Keratinocyte (primary cell): ENCODE measurements around the gene TRPM2.
"Not testable (repeated sequence)": the region's sequence is repeated elsewhere in the genome, so short reads cannot be mapped to it uniquely, and the experiment has no call there.

Experiments used
- EZH2 ChIP-seq: IDR thresholded peaks from one replicate; pipeline ENCODE4 v1.6.1; 2012; ENCODE audit warnings: inconsistent platforms, mild to moderate bottlenecking, low read length, moderate library complexity
- TF ChIP-seq, protein P1 (sequence below), 3 experiments: IDR thresholded peaks in 1 of 3; conservative IDR thresholded peaks in 1 of 3; optimal IDR thresholded peaks in 1 of 3; 2 replicates in 2 of 3; 3 replicates in 1 of 3; pipeline versions ENCODE3 to v1.5.1; 2011; ENCODE audit warnings: low read length in 3 of 3, mild to moderate bottlenecking in 3 of 3, moderate library complexity in 2 of 3, control low read depth in 1 of 3, inconsistent platforms in 1 of 3; ENCODE audit not compliant: insufficient read depth in 2 of 3; ENCODE audit errors: extremely low read depth in 1 of 3

DNA sequence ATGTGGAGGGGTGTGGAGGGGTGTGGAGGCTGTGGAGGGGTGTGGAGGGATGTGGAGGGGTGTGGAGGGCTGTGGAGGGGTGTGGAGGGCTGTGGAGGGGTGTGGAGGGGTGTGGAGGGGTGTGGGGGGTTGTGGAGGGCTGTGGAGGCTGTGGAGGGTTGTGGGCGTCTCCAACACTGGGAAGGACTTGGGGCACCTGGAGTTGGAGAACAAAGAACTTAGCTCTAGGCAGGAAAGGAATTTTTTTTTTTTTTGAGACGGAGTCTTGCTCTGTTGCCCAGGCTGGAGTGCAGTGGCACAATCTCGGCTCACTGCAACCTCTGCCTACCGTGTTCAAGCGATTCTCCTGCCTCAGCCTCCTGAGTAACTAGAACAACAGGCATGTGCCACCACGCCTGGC, 43.4 kb downstream of the TRPM2 start:
- TF ChIP-seq, protein P1, sequence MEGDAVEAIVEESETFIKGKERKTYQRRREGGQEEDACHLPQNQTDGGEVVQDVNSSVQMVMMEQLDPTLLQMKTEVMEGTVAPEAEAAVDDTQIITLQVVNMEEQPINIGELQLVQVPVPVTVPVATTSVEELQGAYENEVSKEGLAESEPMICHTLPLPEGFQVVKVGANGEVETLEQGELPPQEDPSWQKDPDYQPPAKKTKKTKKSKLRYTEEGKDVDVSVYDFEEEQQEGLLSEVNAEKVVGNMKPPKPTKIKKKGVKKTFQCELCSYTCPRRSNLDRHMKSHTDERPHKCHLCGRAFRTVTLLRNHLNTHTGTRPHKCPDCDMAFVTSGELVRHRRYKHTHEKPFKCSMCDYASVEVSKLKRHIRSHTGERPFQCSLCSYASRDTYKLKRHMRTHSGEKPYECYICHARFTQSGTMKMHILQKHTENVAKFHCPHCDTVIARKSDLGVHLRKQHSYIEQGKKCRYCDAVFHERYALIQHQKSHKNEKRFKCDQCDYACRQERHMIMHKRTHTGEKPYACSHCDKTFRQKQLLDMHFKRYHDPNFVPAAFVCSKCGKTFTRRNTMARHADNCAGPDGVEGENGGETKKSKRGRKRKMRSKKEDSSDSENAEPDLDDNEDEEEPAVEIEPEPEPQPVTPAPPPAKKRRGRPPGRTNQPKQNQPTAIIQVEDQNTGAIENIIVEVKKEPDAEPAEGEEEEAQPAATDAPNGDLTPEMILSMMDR (optimal IDR thresholded peaks at IDR 0.05 in 1 of 3, IDR thresholded peaks at IDR 0.05 in 1 of 3, conservative IDR thresholded peaks at IDR 0.05 in 1 of 3; ENCODE audit: extremely low read depth in 1 of 3, insufficient read depth in 2 of 3, low read length in 3 of 3), result not testable (repeated sequence)
- TF ChIP-seq EZH2, result not testable (repeated sequence)
